Fibroblast of lung (primary cell): Measurements from ENCODE around the gene PKIB. TPM values are rescaled to one million over a fixed set of nuclear protein-coding genes. Genes with fewer than 3 reads are reported as not detected.

Source experiments
- polyA plus RNA-seq, 2 donors: library from polyadenylated mRNA; depleted of rRNA in 1 of 2; stranded (reverse) in 1 of 2; unstranded in 1 of 2; fragments of >200 nt; gene quantifications; 2 replicates each; pipeline ENCODE4 v1.2.1, GENCODE V29; 2011 to 2012; ENCODE audit warnings: missing spikeins in 1 of 2
- total RNA-seq: library from RNA; depleted of rRNA; stranded (reverse); fragments of >200 nt; gene quantifications from 2 replicates; pipeline ENCODE4 v1.2.1, GENCODE V29; 2014

Gene PKIB
- total and polyA plus RNA-seq, 2 donors (not counting 1 experiment from before 2014, with no cell fraction given), result 1.3 to 4.4 TPM

Other genes with a start within 250 kb of the PKIB start
- gene HSF2, start 210.8 kb upstream of the PKIB start, total RNA-seq, result 24.9 and 31.5 TPM in 2 replicates
- 26.2 and 30.0 TPM in 2 replicates for gene HSF2, start 210.8 kb upstream of the PKIB start, polyA plus RNA-seq
- gene SERINC1, start 138.6 kb upstream of the PKIB start, total RNA-seq, result 241 and 363 TPM in 2 replicates
- gene SERINC1, start 138.6 kb upstream of the PKIB start, polyA plus RNA-seq, result 176 and 306 TPM in 2 replicates
- not detected in 2 replicates for gene FABP7, start 169.3 kb downstream of the PKIB start, total RNA-seq
- not detected in 2 replicates for gene FABP7, start 169.3 kb downstream of the PKIB start, polyA plus RNA-seq
- 19.8 and 51.4 TPM in 2 replicates for gene SMPDL3A, start 178.9 kb downstream of the PKIB start, total RNA-seq
- gene SMPDL3A, start 178.9 kb downstream of the PKIB start, polyA plus RNA-seq, result 29.7 and 30.5 TPM in 2 replicates